Right hindlimb (tissue), 1 donor: ENCODE data around the gene ENOX1.
"Not testable (repeated sequence)": the region's sequence is repeated elsewhere in the genome, so short reads cannot be mapped to it uniquely, and the experiment has no call there.

Experiments
- DNase-seq: peaks from one replicate; pipeline ENCODE4 v3.0.0-alpha.2; 2018

ENOX1 gene

DNA sequence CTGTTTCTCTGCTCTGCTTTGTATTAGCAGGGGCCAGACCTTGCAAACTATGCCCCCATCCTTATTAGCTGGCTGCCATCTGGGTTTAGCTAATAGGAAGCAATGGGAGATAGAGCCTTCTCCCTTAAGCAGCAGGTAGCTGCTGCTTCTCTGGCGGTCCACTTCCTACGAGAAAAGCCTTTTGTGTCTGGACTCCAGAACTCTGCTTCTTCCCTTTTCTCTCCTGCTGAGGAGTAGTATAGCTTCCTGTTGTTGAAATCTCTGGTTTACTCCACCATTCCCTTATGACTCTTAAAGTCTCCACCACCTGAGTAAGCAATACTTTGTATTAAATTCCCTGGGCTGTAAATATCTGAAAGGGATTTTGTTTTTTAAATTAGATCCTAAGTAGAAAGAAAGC, 616.3 kb downstream of the ENOX1 start:
- DNase-seq, result no peak

GRCh38 chr13:43168434-43168833, 618.3 kb downstream of the ENOX1 start:
- DNase-seq, result not testable (repeated sequence)

- DNase-seq, result no peak
Observed at GRCh38 chr13:43167731-43168130, 619.0 kb downstream of the ENOX1 start.

GRCh38 chr13:43166644-43167457, 619.9 kb downstream of the ENOX1 start:
- no peak for DNase-seq
